NT2/D1 (cell line): ENCODE results near the gene RIMBP2.

Source experiments
- DNase-seq: peaks from one replicate; pipeline ENCODE4 v3.0.0-alpha.2; 2011; ENCODE audit warnings: low read depth, low spot score
- H3K27me3 ChIP-seq: 2 replicates; pipeline ENCODE4 v1.6.0; 2011; ENCODE audit warnings: mild to moderate bottlenecking; ENCODE audit not compliant: insufficient read length, insufficient read depth
- H3K36me3 ChIP-seq: 2 replicates; pipeline ENCODE4 v1.6.1; 2011; ENCODE audit warnings: mild to moderate bottlenecking, low read length, mixed read lengths; ENCODE audit not compliant: insufficient read depth, insufficient read length
- H3K4me1 ChIP-seq: 2 replicates; pipeline ENCODE4 v1.5.1; 2011; ENCODE audit not compliant: insufficient read depth, insufficient read length
- H3K4me3 ChIP-seq: 2 replicates; pipeline ENCODE4 v1.5.1; 2011; ENCODE audit warnings: low read depth; ENCODE audit not compliant: insufficient read length
- H3K9ac ChIP-seq: 2 replicates; pipeline ENCODE4 v1.6.0; 2011; ENCODE audit warnings: low read depth; ENCODE audit not compliant: insufficient read length
- H3K9me3 ChIP-seq: 2 replicates; pipeline ENCODE4 v1.5.1; 2011; ENCODE audit warnings: mild to moderate bottlenecking, low read length; ENCODE audit not compliant: insufficient read depth
- SUZ12 ChIP-seq: IDR thresholded peaks from 2 replicates; pipeline ENCODE4 v1.6.1; 2011; ENCODE audit not compliant: insufficient read length, insufficient read depth; ENCODE audit errors: extremely low read depth
- YY1 ChIP-seq: IDR thresholded peaks from 2 replicates; pipeline ENCODE4 v1.6.1; 2011; ENCODE audit not compliant: insufficient read length, insufficient read depth
- ZNF274 ChIP-seq: IDR thresholded peaks from 2 replicates; pipeline ENCODE4 v1.6.1; 2011; ENCODE audit warnings: mild to moderate bottlenecking, low read depth, low read length

The RIMBP2 gene

GRCh38 chr12:130470969-130471368 is 245.1 kb downstream of the RIMBP2 start:
- Histone ChIP-seq H3K4me1 (no peaks in the 10 kb centered on the region), H3K9me3 (peaks cover 16% of the 10 kb centered on the region), H3K4me3 (no peak overlapping the region), H3K27me3 (no peaks in the 10 kb centered on the region), H3K36me3 (no peaks in the 10 kb centered on the region), H3K9ac (no peak overlapping the region)
- DNase-seq = no peak
- TF ChIP-seq YY1 (no peak), ZNF274 (no peak), SUZ12 (no peak)

DNA sequence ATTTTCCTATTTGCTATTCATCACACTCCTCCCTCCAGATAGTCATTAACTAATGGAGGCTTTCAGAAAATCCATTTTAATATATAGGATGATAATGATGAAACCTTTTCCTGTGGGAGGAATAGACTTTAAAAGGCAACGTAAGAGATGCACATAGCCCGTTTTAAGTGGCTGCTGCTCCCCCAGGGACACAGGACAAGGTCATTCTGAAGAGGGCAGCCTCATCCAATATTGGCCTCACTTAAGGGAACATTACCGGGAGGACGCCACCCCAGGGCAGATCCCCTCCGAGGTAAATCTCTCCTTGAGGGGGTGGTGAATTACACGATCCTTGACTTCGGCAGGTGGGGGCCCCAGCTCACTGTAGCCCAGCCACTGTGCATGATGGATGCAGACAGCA is 246.5 kb downstream of the RIMBP2 start:
- Histone ChIP-seq H3K4me1 (peaks cover 5% of the 10 kb centered on the region), H3K36me3 (no peaks in the 10 kb centered on the region), H3K9me3 (peaks cover 16% of the 10 kb centered on the region), H3K27me3 (no peaks in the 10 kb centered on the region), H3K4me3 (no peak overlapping the region), H3K9ac (no peak overlapping the region)
- no peak for DNase-seq
- no peak for TF ChIP-seq SUZ12
- TF ChIP-seq YY1 = no peak
- TF ChIP-seq ZNF274 = no peak

DNA sequence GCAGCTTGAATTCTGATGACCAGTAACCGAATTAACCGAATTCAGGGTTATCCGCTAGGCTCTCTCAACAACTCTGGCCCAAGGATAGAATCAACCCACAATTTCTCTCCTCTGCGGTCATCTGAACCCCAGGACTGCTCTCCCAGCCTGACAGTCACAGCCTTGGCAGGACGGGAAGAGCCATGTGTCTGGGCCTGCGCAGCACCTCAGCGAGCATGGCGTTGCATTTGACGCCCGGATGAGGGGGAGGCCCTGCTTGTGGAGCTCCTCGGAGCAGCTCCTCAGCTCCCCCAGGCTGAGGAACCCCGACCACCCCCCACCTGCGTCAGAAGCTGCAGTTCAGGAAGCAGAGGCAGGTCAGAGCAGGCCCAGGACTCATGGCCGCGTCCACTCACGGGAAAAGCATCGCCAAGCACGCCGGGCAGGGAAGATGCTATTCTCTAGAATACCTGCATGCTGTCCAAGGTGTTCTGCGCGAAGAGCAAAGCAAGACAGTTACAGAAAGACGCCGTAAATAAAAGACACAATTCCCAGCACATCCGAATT is 247.3 kb downstream of the RIMBP2 start:
- TF ChIP-seq SUZ12 = no peak
- no peak for TF ChIP-seq YY1
- TF ChIP-seq ZNF274 = no peak
- Histone ChIP-seq H3K27me3 (no peaks in the 10 kb centered on the region), H3K9me3 (peaks cover 16% of the 10 kb centered on the region), H3K4me3 (no peak overlapping the region), H3K4me1 (peaks cover 5% of the 10 kb centered on the region), H3K36me3 (no peaks in the 10 kb centered on the region), H3K9ac (no peak overlapping the region)
- no peak for DNase-seq

- H3K36me3 ChIP-seq = no peaks in the 10 kb centered on the region
- H3K27me3 ChIP-seq = no peaks in the 10 kb centered on the region
- H3K9me3 ChIP-seq = peaks cover 16% of the 10 kb centered on the region
- H3K9ac ChIP-seq = no peak overlapping the region
- TF ChIP-seq YY1 = no peak
- DNase-seq = no peak
- H3K4me1 ChIP-seq = peaks cover 5% of the 10 kb centered on the region
- no peak overlapping the region for H3K4me3 ChIP-seq
These were observed 247.9 kb downstream of the RIMBP2 start for GRCh38 chr12:130468186-130468585.

DNA sequence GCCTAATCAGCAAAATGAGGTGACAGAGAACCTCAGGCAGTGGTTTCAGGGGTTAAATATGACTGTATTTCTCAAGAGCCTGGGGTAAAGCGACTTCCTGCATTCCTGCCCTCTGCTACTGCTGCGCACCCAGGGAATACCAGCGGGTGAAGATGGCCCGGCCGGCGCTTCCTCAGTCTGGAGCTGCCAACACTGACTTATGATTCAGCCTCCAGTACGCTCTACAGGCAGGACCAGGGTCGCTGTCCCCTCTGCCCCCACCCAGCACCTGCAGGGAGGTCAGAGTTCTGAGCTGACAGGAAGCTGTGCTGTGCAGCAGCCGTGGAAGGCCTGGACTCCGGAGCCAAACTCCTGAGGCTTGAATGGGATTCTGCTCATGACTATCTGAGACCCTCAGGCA is 250.5 kb downstream of the RIMBP2 start:
- Histone ChIP-seq H3K9me3 (peaks cover 16% of the 10 kb centered on the region), H3K9ac (no peak overlapping the region)
- TF ChIP-seq YY1 (no peak), ZNF274 (no peak), SUZ12 (no peak)

DNA sequence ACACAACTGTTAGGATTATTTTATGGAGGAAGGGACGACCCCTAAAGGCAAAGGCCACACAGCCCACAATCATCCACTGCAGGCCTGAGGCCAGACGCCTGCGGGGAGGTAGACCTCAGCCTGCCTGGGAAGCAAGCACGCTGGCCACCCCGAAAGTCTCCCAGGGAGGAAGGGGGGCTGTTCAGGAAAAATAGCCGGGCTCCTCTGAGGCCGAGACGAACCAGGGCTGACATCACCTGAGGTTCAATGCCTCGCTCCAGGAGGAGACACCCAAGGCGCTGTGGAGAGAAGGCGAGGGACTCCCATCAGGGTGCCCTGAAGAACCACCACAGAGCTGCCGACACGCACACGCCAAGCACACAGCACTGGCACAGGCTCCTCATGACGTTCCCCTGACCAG is 251.1 kb downstream of the RIMBP2 start:
- Histone ChIP-seq H3K9me3 (peaks cover 16% of the 10 kb centered on the region), H3K27me3 (no peaks in the 10 kb centered on the region), H3K4me1 (peaks cover 5% of the 10 kb centered on the region), H3K36me3 (no peaks in the 10 kb centered on the region), H3K4me3 (no peak overlapping the region), H3K9ac (no peak overlapping the region)
- no peak for DNase-seq
- TF ChIP-seq ZNF274 (no peak), SUZ12 (no peak), YY1 (no peak)

More for the DNA sequence above, 250.5 kb downstream of the RIMBP2 start:
- H3K4me1 ChIP-seq = peaks cover 5% of the 10 kb centered on the region
- no peaks in the 10 kb centered on the region for H3K27me3 ChIP-seq
- no peaks in the 10 kb centered on the region for H3K36me3 ChIP-seq
- DNase-seq = no peak
- no peak overlapping the region for H3K4me3 ChIP-seq

GRCh38 chr12:130463818-130464670 is 252.1 kb downstream of the RIMBP2 start:
- H3K4me1 ChIP-seq = peaks cover 8% of the 10 kb centered on the region
- no peaks in the 10 kb centered on the region for H3K36me3 ChIP-seq
- no peak for TF ChIP-seq ZNF274
- no peak for TF ChIP-seq YY1
- no peak for TF ChIP-seq SUZ12
- H3K4me3 ChIP-seq = no peak overlapping the region
- DNase-seq = no peak
- peaks cover 16% of the 10 kb centered on the region for H3K9me3 ChIP-seq
- H3K27me3 ChIP-seq = no peaks in the 10 kb centered on the region
- H3K9ac ChIP-seq = no peak overlapping the region
